Ascending aorta (tissue), 2 donors: ENCODE measurements around the gene C6orf52. TPM values are rescaled to one million over a fixed set of nuclear protein-coding genes. Genes with fewer than 3 reads are reported as not detected.

Experiments
- DNase-seq, 2 donors: peaks; one replicate each; pipeline ENCODE4 v3.0.0-alpha.2; 2019; ENCODE audit warnings: low spot score in 2 of 2
- H3K27ac ChIP-seq, 2 donors: fragments of 200-600 bp; sonication (generic); one replicate each; pipeline ENCODE4 v1.5.1; 2016 to 2017; ENCODE audit warnings: mild to moderate bottlenecking in 1 of 2
- H3K27me3 ChIP-seq: fragments of 200-600 bp; sonication (generic); one replicate; pipeline ENCODE4 v1.5.1; 2017
- H3K36me3 ChIP-seq, 2 donors: fragments of 200-600 bp; sonication (generic); one replicate each; pipeline ENCODE4 v1.5.1; 2016
- H3K4me1 ChIP-seq, 2 donors: fragments of 200-600 bp; sonication (generic); one replicate each; pipeline ENCODE4 v1.5.1; 2016 to 2017; ENCODE audit warnings: mild to moderate bottlenecking in 1 of 2
- H3K4me3 ChIP-seq, 2 donors: fragments of 200-600 bp; sonication (generic); one replicate each; pipeline ENCODE4 v1.5.1; 2016 to 2017; ENCODE audit warnings: mild to moderate bottlenecking in 1 of 2
- H3K9me3 ChIP-seq, 2 donors: fragments of 200-600 bp; sonication (generic); one replicate each; pipeline ENCODE4 v1.5.1; 2016
- CTCF ChIP-seq, 3 experiments: fragments of 200-600 bp in 2 of 3; fragments of 450-650 bp in 1 of 3; sonication (generic) in 2 of 3; IDR thresholded peaks; one replicate each; pipeline ENCODE4 v1.5.1; 2016 to 2019; ENCODE audit warnings: antibody characterized with exemption in 3 of 3, mild to moderate bottlenecking in 1 of 3, moderate library complexity in 1 of 3
- intact Hi-C: fragments of 100-400 bp; cut with DNase I; formaldehyde crosslinking; loops from one replicate; pipeline ENCODE4 v1.15.1; 2023
- total RNA-seq: library from RNA; depleted of rRNA; stranded (reverse); fragments of >200 nt; gene quantifications from one replicate; pipeline ENCODE4 v1.1.0, GENCODE V29; 2016

C6orf52 gene
- total RNA-seq, 1 donor from 2014 or later, result not detected

GRCh38 chr6:10621847-10622246 lies 72.6 kb downstream of the C6orf52 start:
- Histone ChIP-seq H3K4me1 (peaks cover 0 to 10% of the 10 kb centered on the region in 2 donors), H3K36me3 (peaks cover 0 to 44% of the 10 kb centered on the region in 2 donors), H3K27me3 (no peaks in the 10 kb centered on the region), H3K4me3 (no peak overlapping the region), H3K9me3 (no peaks in the 10 kb centered on the region), H3K27ac (no peak overlapping the region)
- intact Hi-C loops, result no loop called here
- DNase-seq, result no peak
- TF ChIP-seq CTCF (IDR thresholded peaks at IDR 0.05), result no peak

Other genes with a start within 250 kb of the C6orf52 start
- 16.7 TPM for gene GCNT2, start 173.3 kb downstream of the C6orf52 start, total RNA-seq
- gene PAK1IP1, start 356 bp upstream of the C6orf52 start, total RNA-seq, result 6.1 TPM
- 79.6 TPM for gene TMEM14C, start 28.5 kb upstream of the C6orf52 start, total RNA-seq
- gene TMEM14B, start 53.2 kb upstream of the C6orf52 start, total RNA-seq, result 59.1 TPM
- not detected for gene MAK, start 143.9 kb upstream of the C6orf52 start, total RNA-seq
- gene GCM2, start 187.4 kb upstream of the C6orf52 start, total RNA-seq, result not detected
- gene SYCP2L, start 192.4 kb upstream of the C6orf52 start, total RNA-seq, result 0.32 TPM